ENCODE measurements around the gene MORF4L2.

Gene MORF4L2

GRCh38 chrX:103630171-103630511 lies 56.4 kb downstream of the MORF4L2 start:
- DNase-seq: no peak

DNA sequence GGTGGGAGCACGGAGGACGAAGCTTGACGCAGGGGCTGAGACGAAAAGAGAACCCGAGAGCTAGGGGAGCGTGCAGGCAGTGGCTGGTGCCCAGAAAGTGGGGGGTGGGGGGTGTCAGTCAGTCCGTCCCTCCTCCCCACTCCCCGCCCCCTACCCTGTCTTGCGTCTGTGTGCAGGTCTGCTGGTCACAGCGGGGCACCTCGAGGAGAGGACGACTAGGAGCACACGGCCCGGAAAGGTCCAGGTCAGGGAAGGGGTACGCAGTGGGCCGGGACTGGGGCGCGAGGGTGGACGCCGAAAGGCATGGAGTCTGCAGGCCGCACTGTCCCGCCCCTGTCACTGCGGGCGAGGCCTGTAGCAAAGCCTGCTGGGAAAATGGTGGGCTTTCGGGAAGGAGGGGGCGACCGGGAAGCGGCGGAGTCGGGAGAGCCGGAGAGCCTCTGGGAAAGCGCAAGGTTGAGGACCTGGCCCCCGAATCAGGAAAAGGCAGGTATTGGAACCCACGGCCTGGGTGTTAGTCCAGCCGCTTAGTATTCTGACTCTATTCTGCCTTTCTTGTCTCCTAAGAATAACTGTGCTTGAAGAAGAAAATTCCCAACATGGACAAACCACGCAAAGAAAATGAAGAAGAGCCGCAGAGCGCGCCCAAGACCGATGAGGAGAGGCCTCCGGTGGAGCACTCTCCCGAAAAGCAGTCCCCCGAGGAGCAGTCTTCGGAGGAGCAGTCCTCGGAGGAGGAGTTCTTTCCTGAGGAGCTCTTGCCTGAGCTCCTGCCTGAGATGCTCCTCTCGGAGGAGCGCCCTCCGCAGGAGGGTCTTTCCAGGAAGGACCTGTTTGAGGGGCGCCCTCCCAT lies 57.0 kb downstream of the MORF4L2 start:
- peak; percentile 13 for DNase-seq

GRCh38 chrX:103628386-103629317 lies 57.8 kb downstream of the MORF4L2 start, which contains the start of gene TCEAL1:
TSS of gene TCEAL1 (plus strand) at chrX:103628975. CDS start at chrX:103629917, 942 bp downstream.
- peak; percentile 15 for DNase-seq

DNA sequence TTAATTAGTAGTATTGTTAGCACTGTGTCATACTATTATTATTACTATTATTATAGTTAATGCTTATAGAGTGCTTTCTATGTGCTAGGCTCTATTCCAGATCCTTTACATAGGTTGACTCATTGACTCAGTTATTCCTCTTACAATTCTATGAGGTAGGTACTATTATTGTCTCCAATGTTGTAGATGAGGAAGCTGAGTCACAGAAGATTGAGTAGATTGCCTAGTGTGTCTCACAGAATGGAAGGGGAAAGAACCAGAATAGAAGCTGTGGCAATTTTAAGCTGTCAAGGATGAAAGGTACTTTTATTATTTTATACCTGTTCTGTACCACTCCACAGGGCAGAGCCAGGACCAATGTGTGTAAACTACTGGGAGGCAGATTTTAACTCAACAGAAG lies 59.6 kb downstream of the MORF4L2 start:
- DNase-seq: no peak
